Neural progenitor cell (in vitro differentiated cells): ENCODE measurements around the gene ESRRB. TPM values are rescaled to one million over a fixed set of nuclear protein-coding genes. Genes with fewer than 3 reads are reported as not detected.

Experiments
- DNase-seq: peaks from one replicate; pipeline ENCODE4 v3.0.0-alpha.2; 2016; ENCODE audit warnings: low spot score
- H2AFZ ChIP-seq: fragments of 200-600 bp; sonication (generic); replicated peaks from 2 replicates; pipeline ENCODE4 v1.6.1; 2016; ENCODE audit warnings: antibody characterized with exemption
- H3F3A ChIP-seq: fragments of 200-600 bp; sonication (generic); 2 replicates; pipeline ENCODE4 v1.6.1; 2016; ENCODE audit warnings: antibody characterized with exemption, low read depth
- H3K27ac ChIP-seq: fragments of 200-600 bp; sonication (generic); 2 replicates; pipeline ENCODE4 v1.5.1; 2016; ENCODE audit warnings: mild to moderate bottlenecking
- H3K27me3 ChIP-seq: fragments of 200-600 bp; sonication (generic); 2 replicates; pipeline ENCODE4 v1.6.1; 2016; ENCODE audit warnings: mild to moderate bottlenecking, moderate library complexity
- H3K36me3 ChIP-seq: fragments of 200-600 bp; sonication (generic); 2 replicates; pipeline ENCODE4 v1.5.1; 2016
- H3K4me1 ChIP-seq: fragments of 200-600 bp; sonication (generic); 2 replicates; pipeline ENCODE4 v1.6.1; 2016; ENCODE audit warnings: mixed run types
- H3K4me2 ChIP-seq: fragments of 200-600 bp; sonication (generic); 2 replicates; pipeline ENCODE4 v1.6.1; 2016
- H3K4me3 ChIP-seq: fragments of 200-600 bp; sonication (generic); 2 replicates; pipeline ENCODE4 v1.5.1; 2016
- H3K79me2 ChIP-seq: fragments of 200-600 bp; sonication (generic); 2 replicates; pipeline ENCODE4 v1.6.1; 2016; ENCODE audit warnings: low read depth
- H3K9ac ChIP-seq: fragments of 200-600 bp; sonication (generic); 2 replicates; pipeline ENCODE4 v1.6.1; 2016
- H3K9me3 ChIP-seq: fragments of 200-600 bp; sonication (generic); 2 replicates; pipeline ENCODE4 v1.5.1; 2016; ENCODE audit warnings: low read depth
- H4K20me1 ChIP-seq: fragments of 200-600 bp; sonication (generic); 2 replicates; pipeline ENCODE4 v1.6.1; 2016; ENCODE audit warnings: low read depth
- H3K27ac Mint-ChIP-seq: 3 replicates; pipeline ENCODE4 v1.8.0; 2021; ENCODE audit warnings: mixed read lengths
- H3K27me3 Mint-ChIP-seq: 2 replicates; pipeline ENCODE4 v1.8.0; 2022; ENCODE audit warnings: low read depth, mild to moderate bottlenecking, inconsistent platforms, moderate library complexity, mixed read lengths; ENCODE audit not compliant: insufficient read depth
- H3K36me3 Mint-ChIP-seq: 3 replicates; pipeline ENCODE4 v1.8.0; 2021; ENCODE audit warnings: mixed read lengths
- H3K4me1 Mint-ChIP-seq: 3 replicates; pipeline ENCODE4 v1.8.0; 2021; ENCODE audit warnings: mixed read lengths
- H3K4me3 Mint-ChIP-seq: 3 replicates; pipeline ENCODE4 v1.8.0; 2021; ENCODE audit warnings: mild to moderate bottlenecking, moderate library complexity, mixed read lengths
- H3K9me3 Mint-ChIP-seq: 3 replicates; pipeline ENCODE4 v1.8.0; 2020; ENCODE audit warnings: mixed read lengths
- EZH2 ChIP-seq: fragments of 200-600 bp; sonication (generic); IDR thresholded peaks from 2 replicates; pipeline ENCODE4 v1.6.1; 2017; ENCODE audit warnings: antibody characterized with exemption, mild to moderate bottlenecking, moderate library complexity
- EZH2phosphoT487 ChIP-seq: fragments of 200-600 bp; sonication (generic); IDR thresholded peaks from 2 replicates; pipeline ENCODE4 v1.6.1; 2017; ENCODE audit warnings: antibody characterized with exemption
- total RNA-seq: library from RNA; depleted of rRNA; stranded (reverse); fragments of >200 nt; gene quantifications from 2 replicates; pipeline ENCODE4 v1.2.3, GENCODE V29; 2015; ENCODE audit warnings: low replicate concordance
- TF ChIP-seq, protein P1 (sequence below): fragments of 200-600 bp; sonication (generic); IDR thresholded peaks from 2 replicates; pipeline ENCODE4 v1.5.1; 2017; ENCODE audit warnings: antibody characterized with exemption, mild to moderate bottlenecking

The ESRRB gene
- total RNA-seq, 1 donor from 2014 or later: 1.3 TPM

DNA sequence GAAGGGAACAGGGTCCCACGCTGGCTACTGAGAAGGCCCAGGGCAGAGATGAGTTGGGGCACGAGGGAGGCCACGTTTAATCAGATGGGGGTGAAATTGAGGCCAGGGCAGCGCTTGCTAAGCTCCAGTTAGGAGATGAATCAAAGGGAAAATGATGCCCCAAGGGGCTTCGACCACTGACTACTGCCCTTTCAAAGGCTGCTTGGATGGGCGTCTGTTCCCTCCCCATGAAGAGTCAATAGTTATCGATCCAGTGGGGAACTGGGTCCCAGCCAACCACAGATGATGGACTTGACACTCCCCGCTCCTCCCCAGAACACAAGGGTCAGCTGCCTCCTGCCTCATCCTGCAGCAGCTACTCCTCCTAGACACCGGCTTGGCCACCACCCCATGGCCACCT lies 55.6 kb downstream of the ESRRB start:
- peak overlapping the region; percentile 43 for H3K27ac Mint-ChIP-seq
- Histone ChIP-seq H3K36me3 (no peaks in the 10 kb centered on the region), H3K4me1 (peaks cover 29% of the 10 kb centered on the region), H3K9ac (no peak overlapping the region), H3K4me3 (no peak overlapping the region), H3K79me2 (no peaks in the 10 kb centered on the region), H3K27me3 (no peaks in the 10 kb centered on the region), H4K20me1 (no peaks in the 10 kb centered on the region), H3F3A (no peaks in the 10 kb centered on the region), H2AFZ (no peak overlapping the region), H3K27ac (no peak overlapping the region), H3K4me2 (no peak overlapping the region), H3K9me3 (no peaks in the 10 kb centered on the region)
- no peaks in the 10 kb centered on the region for H3K36me3 Mint-ChIP-seq
- H3K4me1 Mint-ChIP-seq: peaks cover 27% of the 10 kb centered on the region
- H3K4me3 Mint-ChIP-seq: no peak overlapping the region
- no peak for DNase-seq
- H3K9me3 Mint-ChIP-seq: no peaks in the 10 kb centered on the region
- H3K27me3 Mint-ChIP-seq: peaks cover 4% of the 10 kb centered on the region
- TF ChIP-seq, protein P1, sequence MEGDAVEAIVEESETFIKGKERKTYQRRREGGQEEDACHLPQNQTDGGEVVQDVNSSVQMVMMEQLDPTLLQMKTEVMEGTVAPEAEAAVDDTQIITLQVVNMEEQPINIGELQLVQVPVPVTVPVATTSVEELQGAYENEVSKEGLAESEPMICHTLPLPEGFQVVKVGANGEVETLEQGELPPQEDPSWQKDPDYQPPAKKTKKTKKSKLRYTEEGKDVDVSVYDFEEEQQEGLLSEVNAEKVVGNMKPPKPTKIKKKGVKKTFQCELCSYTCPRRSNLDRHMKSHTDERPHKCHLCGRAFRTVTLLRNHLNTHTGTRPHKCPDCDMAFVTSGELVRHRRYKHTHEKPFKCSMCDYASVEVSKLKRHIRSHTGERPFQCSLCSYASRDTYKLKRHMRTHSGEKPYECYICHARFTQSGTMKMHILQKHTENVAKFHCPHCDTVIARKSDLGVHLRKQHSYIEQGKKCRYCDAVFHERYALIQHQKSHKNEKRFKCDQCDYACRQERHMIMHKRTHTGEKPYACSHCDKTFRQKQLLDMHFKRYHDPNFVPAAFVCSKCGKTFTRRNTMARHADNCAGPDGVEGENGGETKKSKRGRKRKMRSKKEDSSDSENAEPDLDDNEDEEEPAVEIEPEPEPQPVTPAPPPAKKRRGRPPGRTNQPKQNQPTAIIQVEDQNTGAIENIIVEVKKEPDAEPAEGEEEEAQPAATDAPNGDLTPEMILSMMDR: no peak
- TF ChIP-seq EZH2 (no peak), EZH2phosphoT487 (no peak)

DNA sequence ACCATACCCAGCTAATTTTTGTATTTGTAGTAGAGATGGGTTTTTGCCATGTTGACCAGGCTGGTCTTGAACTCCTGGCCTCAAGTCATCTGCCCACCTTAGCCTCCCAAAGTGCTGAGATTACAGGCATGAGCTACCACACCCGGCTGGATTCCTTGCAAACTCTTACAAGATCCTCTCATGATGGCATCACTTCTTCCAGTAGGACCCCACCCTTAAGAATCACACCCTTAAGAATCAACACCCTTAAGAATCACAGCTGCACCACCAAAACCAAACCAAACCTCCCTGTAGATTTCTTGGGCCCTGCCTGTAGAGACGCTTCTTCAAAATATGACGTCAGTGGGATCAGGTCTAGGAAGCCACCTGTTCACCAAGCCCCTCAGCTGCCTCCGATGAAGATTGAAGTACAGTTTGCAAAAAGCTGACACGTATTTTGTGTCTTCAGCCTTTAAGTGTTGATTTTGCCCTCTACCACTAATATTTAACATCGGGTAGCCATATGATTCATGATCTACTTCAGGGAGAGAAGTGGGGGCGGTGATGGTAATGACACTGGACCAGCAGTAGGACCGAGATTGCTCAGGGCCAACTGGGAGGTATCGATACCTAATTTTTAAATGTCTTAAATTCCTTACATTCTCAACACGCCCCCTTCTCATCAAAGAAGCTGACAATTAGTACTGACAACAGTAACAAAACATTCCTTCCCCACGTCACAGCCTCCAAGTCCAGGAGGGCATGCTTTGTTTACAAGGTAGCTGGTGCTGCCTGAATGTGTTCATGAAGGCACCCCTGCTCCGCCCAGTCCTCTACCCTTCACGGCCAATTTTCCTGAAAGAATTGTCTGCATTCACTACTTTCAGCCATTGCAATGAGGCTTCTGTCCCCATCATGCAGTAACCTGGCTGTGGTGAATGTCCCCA lies 57.2 kb downstream of the ESRRB start:
- Histone ChIP-seq H3K4me1 (peaks cover 29% of the 10 kb centered on the region), H3K9ac (no peak overlapping the region), H2AFZ (no peak overlapping the region), H3K27me3 (no peaks in the 10 kb centered on the region), H3F3A (no peaks in the 10 kb centered on the region), H3K9me3 (no peaks in the 10 kb centered on the region), H4K20me1 (no peaks in the 10 kb centered on the region), H3K79me2 (no peaks in the 10 kb centered on the region), H3K36me3 (no peaks in the 10 kb centered on the region), H3K4me3 (no peak overlapping the region), H3K27ac (no peak overlapping the region), H3K4me2 (no peak overlapping the region)
- peak; percentile 50 for DNase-seq
- Mint-ChIP-seq H3K4me1 (peaks cover 27% of the 10 kb centered on the region), H3K4me3 (no peak overlapping the region), H3K27ac (peak overlapping the region; percentile 18), H3K9me3 (no peaks in the 10 kb centered on the region), H3K36me3 (no peaks in the 10 kb centered on the region), H3K27me3 (peaks cover 5% of the 10 kb centered on the region)
- no peak for TF ChIP-seq EZH2phosphoT487
- no peak for TF ChIP-seq EZH2
- TF ChIP-seq, protein P1: no peak

DNA sequence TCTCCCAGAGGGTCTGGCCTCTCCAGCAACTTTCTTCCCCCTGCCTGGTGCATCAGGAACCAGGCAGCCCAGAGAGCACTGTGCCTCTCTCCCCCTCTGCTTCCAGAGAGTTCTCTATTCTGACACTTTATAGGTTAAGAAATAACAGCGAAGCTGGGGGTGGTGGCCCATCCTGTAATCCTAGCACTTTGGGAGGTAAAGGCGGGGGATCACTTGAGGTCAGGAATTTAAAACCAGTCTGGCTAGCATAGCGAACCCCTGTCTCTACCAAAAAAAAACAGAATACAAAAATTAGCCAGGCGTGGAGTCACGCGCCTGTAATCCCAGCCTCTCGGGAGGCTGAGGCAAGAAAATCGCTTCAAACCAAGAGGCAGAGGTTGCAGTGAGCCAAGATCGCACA lies 58.3 kb downstream of the ESRRB start:
- DNase-seq: no peak
- Histone ChIP-seq H3F3A (no peaks in the 10 kb centered on the region), H3K27me3 (no peaks in the 10 kb centered on the region), H3K9me3 (no peaks in the 10 kb centered on the region), H3K4me2 (peak overlapping the region; percentile 2), H3K4me3 (no peak overlapping the region), H3K4me1 (peaks cover 19% of the 10 kb centered on the region), H3K27ac (no peak overlapping the region), H3K9ac (no peak overlapping the region), H3K79me2 (no peaks in the 10 kb centered on the region), H4K20me1 (no peaks in the 10 kb centered on the region), H3K36me3 (no peaks in the 10 kb centered on the region), H2AFZ (no peak overlapping the region)
- TF ChIP-seq EZH2phosphoT487: no peak
- TF ChIP-seq, protein P1: no peak
- no peak for TF ChIP-seq EZH2
- no peaks in the 10 kb centered on the region for H3K36me3 Mint-ChIP-seq
- H3K4me3 Mint-ChIP-seq: no peak overlapping the region
- H3K27ac Mint-ChIP-seq: no peak overlapping the region
- no peaks in the 10 kb centered on the region for H3K9me3 Mint-ChIP-seq
- H3K4me1 Mint-ChIP-seq: peaks cover 25% of the 10 kb centered on the region
- peaks cover 4% of the 10 kb centered on the region for H3K27me3 Mint-ChIP-seq
